Measurements from ENCODE around the gene DPP7.

GRCh38 chr9:137160054-137160425, 45.5 kb upstream of the DPP7 start:
- TF ChIP-seq, protein P1, sequence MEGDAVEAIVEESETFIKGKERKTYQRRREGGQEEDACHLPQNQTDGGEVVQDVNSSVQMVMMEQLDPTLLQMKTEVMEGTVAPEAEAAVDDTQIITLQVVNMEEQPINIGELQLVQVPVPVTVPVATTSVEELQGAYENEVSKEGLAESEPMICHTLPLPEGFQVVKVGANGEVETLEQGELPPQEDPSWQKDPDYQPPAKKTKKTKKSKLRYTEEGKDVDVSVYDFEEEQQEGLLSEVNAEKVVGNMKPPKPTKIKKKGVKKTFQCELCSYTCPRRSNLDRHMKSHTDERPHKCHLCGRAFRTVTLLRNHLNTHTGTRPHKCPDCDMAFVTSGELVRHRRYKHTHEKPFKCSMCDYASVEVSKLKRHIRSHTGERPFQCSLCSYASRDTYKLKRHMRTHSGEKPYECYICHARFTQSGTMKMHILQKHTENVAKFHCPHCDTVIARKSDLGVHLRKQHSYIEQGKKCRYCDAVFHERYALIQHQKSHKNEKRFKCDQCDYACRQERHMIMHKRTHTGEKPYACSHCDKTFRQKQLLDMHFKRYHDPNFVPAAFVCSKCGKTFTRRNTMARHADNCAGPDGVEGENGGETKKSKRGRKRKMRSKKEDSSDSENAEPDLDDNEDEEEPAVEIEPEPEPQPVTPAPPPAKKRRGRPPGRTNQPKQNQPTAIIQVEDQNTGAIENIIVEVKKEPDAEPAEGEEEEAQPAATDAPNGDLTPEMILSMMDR (IDR thresholded peaks at IDR 0.05) = no peak
- no peak for TF ChIP-seq POLR2A (IDR thresholded peaks at IDR 0.05)
